Keratinocyte (primary cell): Measurements from ENCODE around the gene TECPR1. TPM values are rescaled to one million over a fixed set of nuclear protein-coding genes. Genes with fewer than 3 reads are reported as not detected.
A peak's percentile ranks its signal among the peaks of the same experiment; 100 is the strongest.

ENCODE experiments used
- DNase-seq: peaks from one replicate; pipeline ENCODE4 v3.0.0-alpha.2; 2011; ENCODE audit warnings: low read depth, missing footprints, low spot score
- FAIRE-seq: peaks from 2 replicates; lab custom pipeline; 2011; peaks lifted over from hg19 to GRCh38; lab: Jason Lieb, UNC
- H2AFZ ChIP-seq: 2 replicates; pipeline ENCODE4 v1.6.0; 2012; ENCODE audit warnings: low read length, control low read depth, inconsistent platforms; ENCODE audit not compliant: control insufficient read depth
- H3K27ac ChIP-seq: 2 replicates; pipeline ENCODE4 v1.5.1; 2011; ENCODE audit warnings: low read length; ENCODE audit not compliant: control insufficient read depth, insufficient read depth
- H3K27me3 ChIP-seq: 3 replicates; pipeline ENCODE4 v1.6.0; 2011; ENCODE audit warnings: low read length; ENCODE audit not compliant: control insufficient read depth, insufficient read depth; ENCODE audit errors: extremely low read depth
- H3K36me3 ChIP-seq, 2 experiments: 2 replicates in 1 of 2; 3 replicates in 1 of 2; pipeline ENCODE4 v1.5.1; 2011; ENCODE audit warnings: low read length in 2 of 2, mild to moderate bottlenecking in 1 of 2; ENCODE audit not compliant: control insufficient read depth in 2 of 2, insufficient read depth in 2 of 2; ENCODE audit errors: extremely low read depth in 1 of 2
- H3K4me1 ChIP-seq: 3 replicates; pipeline ENCODE4 v1.5.1; 2011; ENCODE audit warnings: low read length; ENCODE audit not compliant: control insufficient read depth, insufficient read depth; ENCODE audit errors: extremely low read depth
- H3K4me2 ChIP-seq: 3 replicates; pipeline ENCODE4 v1.6.0; 2011; ENCODE audit warnings: low read depth, low read length; ENCODE audit not compliant: control insufficient read depth, insufficient read depth; ENCODE audit errors: extremely low read depth
- H3K4me3 ChIP-seq, 3 experiments: fragments of 200-600 bp in 1 of 3; sonication (generic) in 1 of 3; 2 replicates in 2 of 3; 3 replicates in 1 of 3; pipeline ENCODE4 v1.5.1; 2011 to 2016; ENCODE audit warnings: low read length in 3 of 3, mild to moderate bottlenecking in 3 of 3, control low read depth in 2 of 3, inconsistent platforms in 1 of 3, low read depth in 1 of 3, mixed read lengths in 1 of 3, mixed run types in 1 of 3, moderate library complexity in 1 of 3; ENCODE audit not compliant: control insufficient read depth in 2 of 3, insufficient read depth in 2 of 3; ENCODE audit errors: extremely low read depth in 1 of 3
- H3K79me2 ChIP-seq: 2 replicates; pipeline ENCODE4 v1.6.0; 2012; ENCODE audit warnings: low read length; ENCODE audit not compliant: control insufficient read depth, insufficient read depth
- H3K9ac ChIP-seq: 3 replicates; pipeline ENCODE4 v1.6.0; 2011; ENCODE audit warnings: low read length; ENCODE audit not compliant: control insufficient read depth, insufficient read depth; ENCODE audit errors: extremely low read depth
- H3K9me1 ChIP-seq: 3 replicates; pipeline ENCODE4 v1.6.0; 2011; ENCODE audit warnings: low read length; ENCODE audit not compliant: control insufficient read depth, insufficient read depth; ENCODE audit errors: extremely low read depth
- H3K9me3 ChIP-seq: 2 replicates; pipeline ENCODE4 v1.5.1; 2012; ENCODE audit warnings: low read depth, low read length; ENCODE audit not compliant: control insufficient read depth
- H4K20me1 ChIP-seq: 3 replicates; pipeline ENCODE4 v1.6.0; 2011; ENCODE audit warnings: low read length; ENCODE audit not compliant: control insufficient read depth, insufficient read depth; ENCODE audit errors: extremely low read depth
- CTCF ChIP-seq, 3 experiments: IDR thresholded peaks in 1 of 3; conservative IDR thresholded peaks in 1 of 3; optimal IDR thresholded peaks in 1 of 3; 2 replicates in 2 of 3; 3 replicates in 1 of 3; pipeline versions ENCODE3 to v1.5.1; 2011; ENCODE audit warnings: low read length in 3 of 3, mild to moderate bottlenecking in 3 of 3, moderate library complexity in 2 of 3, control low read depth in 1 of 3, inconsistent platforms in 1 of 3; ENCODE audit not compliant: insufficient read depth in 2 of 3; ENCODE audit errors: extremely low read depth in 1 of 3
- EZH2 ChIP-seq: IDR thresholded peaks from one replicate; pipeline ENCODE4 v1.6.1; 2012; ENCODE audit warnings: inconsistent platforms, mild to moderate bottlenecking, low read length, moderate library complexity
- dilution Hi-C: fragments of 300-500 bp; cut with MboI; formaldehyde crosslinking; loops from one replicate; pipeline ENCODE4 v1.7.0; 2020; ENCODE audit warnings: low sequenced_read_pairs; ENCODE audit not compliant: extremely low pct_ligation_motif_present
- polyA plus RNA-seq, 5 experiments: library from polyadenylated mRNA; depleted of rRNA in 3 of 5; stranded (reverse) in 3 of 5; stranded (forward) in 1 of 5; unstranded in 1 of 5; fragments of >200 nt; gene quantifications; 1 replicate in 1 of 5; 2 replicates in 3 of 5; 3 replicates in 1 of 5; pipeline versions ENCODE4 v1.2.1 to v1.2.3, GENCODE V29; 2011 to 2012; ENCODE audit warnings: missing spikeins in 2 of 5, low read depth in 1 of 5, low replicate concordance in 1 of 5

TECPR1 gene
- polyA plus RNA-seq, 1 donor (not counting 4 experiments of a cell fraction or from before 2014, with no cell fraction given), result 2.4 TPM

- no peak for TF ChIP-seq EZH2
- no peak for TF ChIP-seq CTCF (optimal IDR thresholded peaks at IDR 0.05 in 1 of 3, IDR thresholded peaks at IDR 0.05 in 1 of 3, conservative IDR thresholded peaks at IDR 0.05 in 1 of 3; ENCODE audit: extremely low read depth in 1 of 3, insufficient read depth in 2 of 3, low read length in 3 of 3)
- Histone ChIP-seq H3K9ac (peak overlapping the region; percentile 78), H4K20me1 (peaks cover 14% of the 10 kb centered on the region), H3K4me1 (peaks cover 57% of the 10 kb centered on the region), H3K79me2 (peaks cover 61% of the 10 kb centered on the region), H3K9me3 (no peaks in the 10 kb centered on the region), H2AFZ (no peak overlapping the region), H3K4me2 (peak overlapping the region; percentile 96), H3K27ac (peak overlapping the region; percentile 78), H3K27me3 (no peaks in the 10 kb centered on the region), H3K36me3 (peaks cover 12 to 25% of the 10 kb centered on the region in 2 experiments), H3K4me3 (peak overlapping the region; percentile 47 to 89 (median 67)), H3K9me1 (peaks cover 4% of the 10 kb centered on the region)
- DNase-seq (no peak), FAIRE-seq (no peak)
- dilution Hi-C loops, result no loop called here
Observed at GRCh38 chr7:98285157-98286092, 33.4 kb upstream of the TECPR1 start.

- Histone ChIP-seq H3K79me2 (peaks cover 56% of the 10 kb centered on the region), H4K20me1 (peaks cover 9% of the 10 kb centered on the region), H3K4me2 (peak overlapping the region; percentile 96), H3K4me1 (peaks cover 57% of the 10 kb centered on the region), H3K9me1 (peaks cover 4% of the 10 kb centered on the region), H3K9ac (peak overlapping the region; percentile 78), H3K4me3 (peak overlapping the region; percentile 67 to 89 (median 77)), H3K9me3 (no peaks in the 10 kb centered on the region), H2AFZ (peak overlapping the region; percentile 54), H3K27ac (peak overlapping the region; percentile 78), H3K27me3 (no peaks in the 10 kb centered on the region), H3K36me3 (peaks cover 10 to 23% of the 10 kb centered on the region in 2 experiments)
- no peak for TF ChIP-seq EZH2
- TF ChIP-seq CTCF (optimal IDR thresholded peaks at IDR 0.05 in 1 of 3, IDR thresholded peaks at IDR 0.05 in 1 of 3, conservative IDR thresholded peaks at IDR 0.05 in 1 of 3; ENCODE audit: extremely low read depth in 1 of 3, insufficient read depth in 2 of 3, low read length in 3 of 3), result no peak
- dilution Hi-C loops, result no loop called here
- DNase-seq, result no peak
- peak; percentile 65 for FAIRE-seq
Observed at GRCh38 chr7:98284335-98285036, 32.5 kb upstream of the TECPR1 start.
